BJ (cell line): ENCODE data around the gene THAP7. TPM values are rescaled to one million over a fixed set of nuclear protein-coding genes. Genes with fewer than 3 reads are reported as not detected.

Source experiments
- CTCF ChIA-PET: fragments of 350-600 bp; formaldehyde crosslinking; extraction: SDS; loops from one replicate; lab custom pipeline; 2021; ENCODE audit warnings: antibody characterized with exemption, inconsistent platforms; lab: Yijun Ruan, JAX
- POLR2A ChIA-PET: fragments of 300-600 bp; sonication (Branson Sonifier 250); formaldehyde crosslinking; extraction: SDS; loops from one replicate; lab custom pipeline; 2021; ENCODE audit warnings: antibody characterized with exemption; lab: Charles Lee
- DNase-seq: peaks from one replicate; pipeline ENCODE4 v3.0.0-alpha.2; 2011; ENCODE audit warnings: low read depth
- H3K27me3 ChIP-seq: 2 replicates; pipeline ENCODE4 v1.6.0; 2011; ENCODE audit warnings: low read length; ENCODE audit not compliant: control insufficient read depth, insufficient read depth
- H3K36me3 ChIP-seq: 2 replicates; pipeline ENCODE4 v1.5.1; 2011; ENCODE audit warnings: low read length; ENCODE audit not compliant: control insufficient read depth, insufficient read depth
- H3K4me3 ChIP-seq: 2 replicates; pipeline ENCODE4 v1.5.1; 2011; ENCODE audit warnings: low read depth, mild to moderate bottlenecking, control low read depth, low read length
- polyA plus RNA-seq: library from polyadenylated mRNA; depleted of rRNA; stranded (reverse); fragments of >200 nt; gene quantifications from 2 replicates; pipeline ENCODE4 v1.2.3, GENCODE V29; 2011
- TF ChIP-seq, protein P1 (sequence below): IDR thresholded peaks from 2 replicates; pipeline ENCODE4 v1.5.1; 2011; ENCODE audit warnings: low read depth, mild to moderate bottlenecking, control low read depth, inconsistent platforms, low read length, moderate library complexity; ENCODE audit not compliant: insufficient read depth

The THAP7 gene
- polyA plus RNA-seq, 1 experiment, result 24.4 TPM

DNA sequence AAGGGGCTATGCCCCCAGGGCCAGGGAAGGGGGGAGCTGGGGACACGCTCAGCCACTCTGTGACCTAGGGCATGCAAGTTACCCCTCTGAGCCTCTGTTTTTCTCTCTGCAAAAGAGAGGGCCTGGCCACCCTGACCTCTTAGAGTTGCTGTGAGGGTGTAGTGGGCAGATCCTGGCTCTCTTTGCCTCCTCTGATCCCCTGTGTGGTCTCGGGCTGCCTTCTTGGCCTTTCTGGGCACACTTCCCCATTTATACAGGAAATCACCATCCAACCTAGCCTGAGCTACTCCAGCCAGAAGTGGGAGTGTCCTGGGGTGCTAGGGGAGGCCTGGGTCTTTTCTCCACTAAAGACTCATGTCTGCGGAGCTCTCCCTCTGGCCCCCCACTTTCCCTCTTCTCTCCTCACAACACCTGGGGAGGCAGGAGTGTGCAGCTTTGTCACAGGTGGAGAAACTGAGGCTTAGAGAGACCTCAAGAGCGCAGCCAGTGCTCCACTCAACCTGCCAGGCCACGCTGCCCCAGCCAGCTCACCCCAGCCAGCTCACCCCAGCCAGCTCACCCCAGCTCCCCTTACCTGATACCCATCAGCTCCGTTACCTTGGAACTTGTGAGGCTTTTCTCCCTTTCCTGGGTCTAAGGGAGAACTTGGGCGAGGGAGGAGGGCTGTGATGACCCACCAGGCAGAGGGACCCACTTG is 33.5 kb downstream of the THAP7 start:
- CTCF ChIA-PET, result no interaction called here
- TF ChIP-seq, protein P1, sequence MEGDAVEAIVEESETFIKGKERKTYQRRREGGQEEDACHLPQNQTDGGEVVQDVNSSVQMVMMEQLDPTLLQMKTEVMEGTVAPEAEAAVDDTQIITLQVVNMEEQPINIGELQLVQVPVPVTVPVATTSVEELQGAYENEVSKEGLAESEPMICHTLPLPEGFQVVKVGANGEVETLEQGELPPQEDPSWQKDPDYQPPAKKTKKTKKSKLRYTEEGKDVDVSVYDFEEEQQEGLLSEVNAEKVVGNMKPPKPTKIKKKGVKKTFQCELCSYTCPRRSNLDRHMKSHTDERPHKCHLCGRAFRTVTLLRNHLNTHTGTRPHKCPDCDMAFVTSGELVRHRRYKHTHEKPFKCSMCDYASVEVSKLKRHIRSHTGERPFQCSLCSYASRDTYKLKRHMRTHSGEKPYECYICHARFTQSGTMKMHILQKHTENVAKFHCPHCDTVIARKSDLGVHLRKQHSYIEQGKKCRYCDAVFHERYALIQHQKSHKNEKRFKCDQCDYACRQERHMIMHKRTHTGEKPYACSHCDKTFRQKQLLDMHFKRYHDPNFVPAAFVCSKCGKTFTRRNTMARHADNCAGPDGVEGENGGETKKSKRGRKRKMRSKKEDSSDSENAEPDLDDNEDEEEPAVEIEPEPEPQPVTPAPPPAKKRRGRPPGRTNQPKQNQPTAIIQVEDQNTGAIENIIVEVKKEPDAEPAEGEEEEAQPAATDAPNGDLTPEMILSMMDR, result no peak
- peaks cover 7% of the 10 kb centered on the region for H3K27me3 ChIP-seq
- POLR2A ChIA-PET, result no interaction called here
- DNase-seq, result no peak
- H3K4me3 ChIP-seq, result no peak overlapping the region
- H3K36me3 ChIP-seq, result no peaks in the 10 kb centered on the region

DNA sequence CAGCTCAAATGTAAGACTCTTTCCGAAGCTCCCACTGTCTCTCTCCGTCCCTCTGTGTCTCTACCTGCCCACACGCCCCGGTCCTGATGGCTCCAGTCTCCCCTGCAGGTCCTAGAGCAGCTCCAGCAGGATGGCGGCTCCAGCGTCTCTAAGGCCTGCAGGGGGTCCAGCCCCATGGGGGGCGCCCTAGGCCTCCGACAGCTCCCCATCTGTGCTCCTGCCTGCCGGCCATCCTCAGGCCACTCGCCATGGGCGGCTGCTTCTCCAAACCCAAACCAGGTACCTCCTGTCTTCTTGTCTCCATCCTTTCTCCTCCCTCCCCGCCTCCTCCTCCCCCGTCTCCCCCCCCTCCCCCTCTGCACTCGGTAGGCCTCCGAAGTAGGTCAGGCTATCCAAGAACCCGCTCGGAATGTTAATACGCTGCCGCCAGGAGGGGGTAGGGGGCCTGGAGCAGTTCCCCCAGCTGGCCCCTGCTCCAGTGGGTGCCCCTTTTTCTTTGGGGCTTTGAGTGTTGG is 34.2 kb downstream of the THAP7 start:
- CTCF ChIA-PET, result no interaction called here
- DNase-seq, result no peak
- POLR2A ChIA-PET, result no interaction called here
- TF ChIP-seq, protein P1, result no peak
- no peak overlapping the region for H3K4me3 ChIP-seq
- peaks cover 7% of the 10 kb centered on the region for H3K27me3 ChIP-seq
- H3K36me3 ChIP-seq, result no peaks in the 10 kb centered on the region

DNA sequence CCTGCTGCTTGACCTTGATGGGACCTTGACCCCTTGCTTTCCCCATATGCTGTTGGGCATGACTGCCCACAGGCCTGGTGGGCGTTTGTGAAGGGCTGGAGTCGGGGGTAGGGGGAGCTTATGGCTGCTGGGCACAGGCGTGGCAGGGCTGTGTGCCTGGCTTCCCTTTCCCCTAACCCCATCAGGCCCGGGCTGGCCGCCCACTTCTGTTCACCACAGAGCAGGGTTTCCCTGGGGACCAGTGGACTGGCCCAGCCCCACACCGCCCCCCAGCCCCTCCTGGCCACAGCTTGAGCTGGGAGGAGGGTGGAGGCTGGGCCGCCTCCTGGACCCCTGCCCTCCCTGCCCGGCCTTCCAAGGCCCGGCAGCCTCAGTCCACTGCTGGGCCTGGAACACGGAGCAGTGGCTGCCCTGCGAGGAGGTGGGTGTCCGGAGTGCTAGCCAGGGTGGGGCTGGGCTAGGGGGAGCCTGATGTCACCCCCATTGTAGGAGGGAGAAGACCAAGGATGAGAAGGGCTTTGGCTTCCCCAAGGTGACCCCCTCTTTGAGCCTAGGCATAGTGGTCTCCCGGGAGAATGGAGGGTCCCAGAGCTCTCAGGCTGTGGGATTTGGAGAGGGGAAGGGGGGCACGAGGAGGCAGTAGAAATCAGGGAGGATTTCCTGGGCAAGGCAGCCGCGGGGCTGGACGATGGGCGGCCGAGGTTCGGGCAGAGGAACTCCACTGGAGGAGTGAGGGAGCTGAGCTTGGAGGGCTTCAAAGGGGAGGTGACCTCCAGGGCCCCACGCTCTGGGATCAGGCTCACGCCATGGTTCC is 34.8 kb downstream of the THAP7 start, which contains the start of gene AIFM3:
AIFM3 (plus strand) TSS at position 373 of the 814 bp plus-strand sequence. CDS start 690 bp downstream, outside the sequence.
- no peak for DNase-seq
- CTCF ChIA-PET, result no interaction called here
- no peak within 1 kb of the TSS for H3K4me3 ChIP-seq
- H3K36me3 ChIP-seq, result no peaks in the 10 kb centered on the region
- TF ChIP-seq, protein P1, result no peak
- POLR2A ChIA-PET, result no interaction called here
- H3K27me3 ChIP-seq, result peaks cover 7% of the 10 kb centered on the region

DNA sequence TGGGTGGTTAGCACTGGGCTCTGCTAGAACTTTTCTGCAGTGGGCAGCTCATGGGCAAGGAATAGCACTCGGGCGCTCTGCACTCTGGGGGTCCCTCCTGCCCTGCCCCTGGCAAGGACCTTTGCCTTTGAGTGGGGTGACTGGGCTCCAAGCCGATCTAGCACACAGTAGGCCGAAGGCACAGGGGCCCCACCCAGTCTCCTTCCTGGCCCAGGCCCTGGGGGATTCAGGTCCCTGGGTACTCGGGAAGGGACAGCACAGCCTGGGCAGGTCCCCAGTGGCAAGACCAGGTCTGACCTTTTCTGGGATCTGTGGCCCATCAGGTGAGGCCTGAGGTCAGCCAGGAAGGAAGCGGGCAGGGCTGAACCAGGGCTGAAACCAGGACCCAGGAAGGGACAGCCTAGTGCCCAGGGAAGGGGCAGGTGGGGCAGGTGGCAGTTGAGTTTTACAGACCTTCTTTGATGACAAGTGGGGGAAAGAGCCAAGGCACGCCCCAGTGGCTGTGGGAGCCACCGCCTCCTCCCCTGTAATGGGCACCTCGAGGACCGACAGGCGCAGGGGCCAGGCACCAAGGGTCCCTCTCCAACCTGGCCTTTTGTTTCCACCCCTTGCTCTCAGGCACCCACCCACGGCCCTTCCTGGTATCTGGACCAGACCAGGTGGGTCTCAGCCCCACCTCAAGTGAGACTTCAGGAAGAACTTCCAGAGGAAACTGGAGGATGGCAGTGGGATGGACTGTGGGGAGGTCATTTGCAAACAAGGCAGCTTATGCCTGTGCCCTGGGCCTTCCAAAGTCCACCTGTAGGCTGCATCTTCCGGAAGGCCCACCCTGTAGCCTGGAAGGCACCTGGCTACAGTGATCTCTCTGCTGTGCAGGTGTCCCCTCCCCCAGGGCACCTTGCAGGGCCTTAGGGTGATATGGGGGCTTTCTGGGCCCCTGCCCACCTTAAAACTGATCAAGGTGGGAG is 35.7 kb downstream of the THAP7 start:
- H3K36me3 ChIP-seq, result no peaks in the 10 kb centered on the region
- TF ChIP-seq, protein P1, result no peak
- DNase-seq, result no peak
- H3K27me3 ChIP-seq, result peaks cover 7% of the 10 kb centered on the region
- H3K4me3 ChIP-seq, result no peak overlapping the region
- CTCF ChIA-PET, result no interaction called here
- POLR2A ChIA-PET, result no interaction called here
